Esophagus squamous epithelium (tissue), 4 donors: ENCODE data around the gene PHF3.

Experiments used
- POLR2A ChIP-seq, 4 donors: fragments of 450-650 bp; IDR thresholded peaks; one replicate each; pipeline ENCODE4 v1.6.1; 2017; ENCODE audit warnings: antibody characterized with exemption in 4 of 4, mild to moderate bottlenecking in 4 of 4, moderate library complexity in 3 of 4
- TF ChIP-seq, protein P1 (sequence below), 6 experiments: fragments of 450-650 bp in 4 of 6; fragments of 200-600 bp in 2 of 6; sonication (generic) in 2 of 6; IDR thresholded peaks; one replicate each; pipeline ENCODE4 v1.5.1; 2016 to 2019; ENCODE audit warnings: antibody characterized with exemption in 6 of 6, mild to moderate bottlenecking in 4 of 6, moderate library complexity in 4 of 6

DNA sequence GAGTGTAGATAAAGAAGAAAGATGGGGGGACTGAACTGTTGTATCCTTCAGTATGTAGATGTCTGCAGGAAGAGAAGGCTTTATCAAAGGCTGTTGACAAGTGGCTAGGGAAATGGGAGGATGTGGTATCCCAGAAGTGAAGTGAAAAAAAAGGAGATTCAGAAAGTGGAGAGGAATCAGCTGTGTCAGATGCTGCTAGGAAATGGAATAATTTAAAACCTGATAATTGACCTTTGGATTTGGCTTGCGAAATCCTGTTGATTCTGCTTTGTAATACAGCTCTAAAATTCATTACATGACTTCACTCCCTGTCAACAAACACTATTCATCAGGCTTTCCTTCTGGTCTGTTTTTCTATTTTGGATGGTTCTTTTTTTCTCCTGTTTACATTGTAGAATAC, 41.7 kb downstream of the PHF3 start:
- TF ChIP-seq, protein P1, sequence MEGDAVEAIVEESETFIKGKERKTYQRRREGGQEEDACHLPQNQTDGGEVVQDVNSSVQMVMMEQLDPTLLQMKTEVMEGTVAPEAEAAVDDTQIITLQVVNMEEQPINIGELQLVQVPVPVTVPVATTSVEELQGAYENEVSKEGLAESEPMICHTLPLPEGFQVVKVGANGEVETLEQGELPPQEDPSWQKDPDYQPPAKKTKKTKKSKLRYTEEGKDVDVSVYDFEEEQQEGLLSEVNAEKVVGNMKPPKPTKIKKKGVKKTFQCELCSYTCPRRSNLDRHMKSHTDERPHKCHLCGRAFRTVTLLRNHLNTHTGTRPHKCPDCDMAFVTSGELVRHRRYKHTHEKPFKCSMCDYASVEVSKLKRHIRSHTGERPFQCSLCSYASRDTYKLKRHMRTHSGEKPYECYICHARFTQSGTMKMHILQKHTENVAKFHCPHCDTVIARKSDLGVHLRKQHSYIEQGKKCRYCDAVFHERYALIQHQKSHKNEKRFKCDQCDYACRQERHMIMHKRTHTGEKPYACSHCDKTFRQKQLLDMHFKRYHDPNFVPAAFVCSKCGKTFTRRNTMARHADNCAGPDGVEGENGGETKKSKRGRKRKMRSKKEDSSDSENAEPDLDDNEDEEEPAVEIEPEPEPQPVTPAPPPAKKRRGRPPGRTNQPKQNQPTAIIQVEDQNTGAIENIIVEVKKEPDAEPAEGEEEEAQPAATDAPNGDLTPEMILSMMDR (IDR thresholded peaks at IDR 0.05) = no peak
- no peak for TF ChIP-seq POLR2A (IDR thresholded peaks at IDR 0.05)
